ENCODE data around the gene TMEM79.

DNA sequence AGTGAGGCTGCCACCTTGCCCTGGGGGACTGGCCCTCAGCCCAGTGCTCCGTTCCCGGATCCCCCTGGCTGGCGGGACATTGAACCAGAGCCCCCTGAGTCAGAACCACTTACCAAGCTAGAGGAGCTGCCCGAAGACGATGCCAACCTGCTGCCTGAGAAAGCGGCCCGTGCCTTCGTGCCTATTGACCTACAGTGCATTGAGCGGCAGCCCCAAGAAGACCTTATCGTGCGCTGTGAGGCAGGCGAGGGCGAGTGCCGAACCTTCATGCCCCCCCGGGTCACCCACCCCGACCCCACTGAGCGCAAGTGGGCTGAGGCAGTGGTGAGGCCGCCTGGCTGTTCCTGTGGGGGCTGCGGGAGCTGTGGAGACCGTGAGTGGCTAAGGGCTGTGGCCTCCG is 1.3 kb downstream of the TMEM79 start:
- no peak for TF ChIP-seq EZH2 (IDR thresholded peaks at IDR 0.05; ENCODE audit: low read length)
- TF ChIP-seq, protein P1, sequence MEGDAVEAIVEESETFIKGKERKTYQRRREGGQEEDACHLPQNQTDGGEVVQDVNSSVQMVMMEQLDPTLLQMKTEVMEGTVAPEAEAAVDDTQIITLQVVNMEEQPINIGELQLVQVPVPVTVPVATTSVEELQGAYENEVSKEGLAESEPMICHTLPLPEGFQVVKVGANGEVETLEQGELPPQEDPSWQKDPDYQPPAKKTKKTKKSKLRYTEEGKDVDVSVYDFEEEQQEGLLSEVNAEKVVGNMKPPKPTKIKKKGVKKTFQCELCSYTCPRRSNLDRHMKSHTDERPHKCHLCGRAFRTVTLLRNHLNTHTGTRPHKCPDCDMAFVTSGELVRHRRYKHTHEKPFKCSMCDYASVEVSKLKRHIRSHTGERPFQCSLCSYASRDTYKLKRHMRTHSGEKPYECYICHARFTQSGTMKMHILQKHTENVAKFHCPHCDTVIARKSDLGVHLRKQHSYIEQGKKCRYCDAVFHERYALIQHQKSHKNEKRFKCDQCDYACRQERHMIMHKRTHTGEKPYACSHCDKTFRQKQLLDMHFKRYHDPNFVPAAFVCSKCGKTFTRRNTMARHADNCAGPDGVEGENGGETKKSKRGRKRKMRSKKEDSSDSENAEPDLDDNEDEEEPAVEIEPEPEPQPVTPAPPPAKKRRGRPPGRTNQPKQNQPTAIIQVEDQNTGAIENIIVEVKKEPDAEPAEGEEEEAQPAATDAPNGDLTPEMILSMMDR (optimal IDR thresholded peaks at IDR 0.05 in 1 of 3, IDR thresholded peaks at IDR 0.05 in 1 of 3, conservative IDR thresholded peaks at IDR 0.05 in 1 of 3; ENCODE audit: extremely low read depth in 1 of 3, insufficient read depth in 2 of 3, low read length in 3 of 3) = no peak

All from keratinocyte (primary cell).